HK-2 (cell line): ENCODE measurements around the gene ZFP57.
A peak's percentile ranks its signal among the peaks of the same experiment; 100 is the strongest.

Experiments used
- DNase-seq: peaks from one replicate; pipeline ENCODE4 v3.0.0-alpha.2; 2018; ENCODE audit not compliant: unreplicated experiment

ZFP57 gene

GRCh38 chr6:29655658-29656057, 25.3 kb downstream of the ZFP57 start:
- no peak for DNase-seq

- no peak for DNase-seq
These were observed 27.4 kb downstream of the ZFP57 start for GRCh38 chr6:29653452-29654038.

GRCh38 chr6:29652198-29652584, 28.8 kb downstream of the ZFP57 start:
- no peak for DNase-seq

GRCh38 chr6:29651413-29652197, 29.3 kb downstream of the ZFP57 start:
- no peak for DNase-seq

- DNase-seq = peak; percentile 93
These were observed 31.0 kb downstream of the ZFP57 start for GRCh38 chr6:29649701-29650673.

GRCh38 chr6:29647927-29648642, 32.9 kb downstream of the ZFP57 start:
- no peak for DNase-seq

- DNase-seq = no peak
These were observed 39.4 kb downstream of the ZFP57 start for GRCh38 chr6:29641430-29642148.

GRCh38 chr6:29637247-29637646, 43.7 kb downstream of the ZFP57 start:
- DNase-seq = no peak

GRCh38 chr6:29633534-29633905, 47.4 kb downstream of the ZFP57 start:
- no peak for DNase-seq

- DNase-seq = peak; percentile 85
These were observed 48.0 kb downstream of the ZFP57 start, which contains the start of gene GABBR1 for GRCh38 chr6:29632789-29633533. GABBR1 (minus strand) TSS chr6:29633183; CDS start chr6:29632385, 798 bp downstream.

- DNase-seq = peak; percentile 56
These were observed 48.9 kb downstream of the ZFP57 start for GRCh38 chr6:29631860-29632731.

- no peak for DNase-seq
These were observed 49.6 kb downstream of the ZFP57 start for GRCh38 chr6:29631209-29631810.

GRCh38 chr6:29630315-29630714, 50.6 kb downstream of the ZFP57 start:
- no peak for DNase-seq

- no peak for DNase-seq
These were observed 51.4 kb downstream of the ZFP57 start for GRCh38 chr6:29629571-29629970.

- no peak for DNase-seq
These were observed 52.3 kb downstream of the ZFP57 start for GRCh38 chr6:29628419-29629281.

- DNase-seq = no peak
These were observed 53.1 kb downstream of the ZFP57 start for GRCh38 chr6:29627755-29628418.
